ENCODE measurements around the gene ELOB.
A peak's percentile ranks its signal among the peaks of the same experiment; 100 is the strongest.

ELOB gene

GRCh38 chr16:2777231-2777902 lies at the start of gene ELOB:
Gene ELOB, minus strand, starts transcription at chr16:2777280. Its CDS starts 41 bp downstream, at chr16:2777239.
- DNase-seq (ENCODE audit: low spot score) = peak; percentile 88

GRCh38 chr16:2825906-2826305 lies 48.8 kb upstream of the ELOB start:
- no peak for DNase-seq (ENCODE audit: low spot score)

GRCh38 chr16:2825049-2825742 lies 48.1 kb upstream of the ELOB start:
- DNase-seq (ENCODE audit: low spot score) = no peak

- DNase-seq (ENCODE audit: low spot score) = no peak
These were observed 47.5 kb upstream of the ELOB start for GRCh38 chr16:2824626-2825025.

GRCh38 chr16:2822496-2822895 lies 45.4 kb upstream of the ELOB start:
- no peak for DNase-seq (ENCODE audit: low spot score)

GRCh38 chr16:2822158-2822495 lies 45.0 kb upstream of the ELOB start:
- no peak for DNase-seq (ENCODE audit: low spot score)

GRCh38 chr16:2821487-2822157 lies 44.5 kb upstream of the ELOB start:
- no peak for DNase-seq (ENCODE audit: low spot score)

GRCh38 chr16:2820836-2821486 lies 43.9 kb upstream of the ELOB start:
- no peak for DNase-seq (ENCODE audit: low spot score)

- DNase-seq (ENCODE audit: low spot score) = no peak
These were observed 43.1 kb upstream of the ELOB start for GRCh38 chr16:2819939-2820835.

GRCh38 chr16:2819179-2819938 lies 42.3 kb upstream of the ELOB start:
- no peak for DNase-seq (ENCODE audit: low spot score)

GRCh38 chr16:2818272-2818876 lies 41.3 kb upstream of the ELOB start:
- no peak for DNase-seq (ENCODE audit: low spot score)

GRCh38 chr16:2817340-2818271 lies 40.5 kb upstream of the ELOB start:
- no peak for DNase-seq (ENCODE audit: low spot score)

GRCh38 chr16:2816751-2817339 lies 39.8 kb upstream of the ELOB start, which contains the start of gene PRSS21:
Gene PRSS21, plus strand, starts transcription at chr16:2817237. Its CDS starts 32 bp downstream, at chr16:2817269.
- no peak for DNase-seq (ENCODE audit: low spot score)

GRCh38 chr16:2815299-2815771 lies 38.3 kb upstream of the ELOB start:
- DNase-seq (ENCODE audit: low spot score) = no peak

GRCh38 chr16:2814551-2815298 lies 37.6 kb upstream of the ELOB start:
- no peak for DNase-seq (ENCODE audit: low spot score)

GRCh38 chr16:2813771-2814221 lies 36.7 kb upstream of the ELOB start:
- DNase-seq (ENCODE audit: low spot score) = no peak

GRCh38 chr16:2811703-2812471 lies 34.8 kb upstream of the ELOB start:
- DNase-seq (ENCODE audit: low spot score) = no peak

Data from kidney tubule cell (primary cell).